ENCODE measurements around the gene BCL11A.

- TF ChIP-seq CTCF (IDR thresholded peaks at IDR 0.05; ENCODE audit: low read depth, low read length, poor library complexity, severe bottlenecking) (no peak), EZH2phosphoT487 (IDR thresholded peaks at IDR 0.05; ENCODE audit: borderline replicate concordance, low read length) (no peak)
Observed at GRCh38 chr2:60460577-60461420, 92.7 kb downstream of the BCL11A start.

Data from DOHH2 (cell line).